HG03066 (cell line): ENCODE results near the gene MCM6.

Experiments used
- ATAC-seq: cut with Tn5 transposase; IDR thresholded peaks from one replicate; pipeline ENCODE4 v1.9.1; 2021; ENCODE audit warnings: low read depth; ENCODE audit not compliant: unreplicated experiment

The MCM6 gene

DNA sequence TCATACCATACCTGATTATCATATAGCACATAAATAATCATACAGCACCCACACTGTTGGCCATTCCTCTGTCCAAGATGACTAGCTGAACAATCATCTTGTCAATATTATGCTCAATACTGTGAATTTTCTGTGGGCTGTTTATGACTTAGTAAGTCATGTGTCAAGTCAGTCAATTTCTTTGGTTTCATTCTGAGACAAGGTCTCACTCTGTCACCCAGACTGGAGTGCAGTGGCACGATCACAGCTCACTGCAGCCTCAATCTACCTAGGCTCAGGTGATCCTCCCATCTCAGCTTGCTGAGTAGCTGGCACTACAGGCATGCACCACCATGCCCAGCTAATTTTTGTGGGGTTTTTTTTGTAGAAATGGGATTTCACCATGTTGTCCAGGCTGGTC lies 5.7 kb downstream of the MCM6 start:
- ATAC-seq: no peak

DNA sequence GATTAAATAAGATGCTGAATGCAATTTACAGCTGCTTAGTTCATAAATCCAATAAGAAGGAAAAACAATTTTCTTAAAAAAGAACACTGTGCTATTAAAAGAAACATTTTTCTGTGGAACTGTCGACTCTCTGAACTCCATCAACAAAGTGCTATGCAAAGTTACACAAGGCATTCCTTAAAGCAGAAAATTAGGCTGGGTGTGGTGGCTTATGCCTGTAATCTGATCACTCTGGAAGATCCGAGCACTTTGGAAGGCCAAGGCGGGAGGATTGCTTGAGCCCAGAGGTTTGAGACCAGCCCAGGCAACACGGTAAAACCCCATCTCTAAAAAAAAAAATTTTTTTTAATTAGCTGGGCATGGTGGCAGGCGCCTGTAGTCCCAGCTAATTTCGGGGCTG lies 13.0 kb downstream of the MCM6 start:
- ATAC-seq: no peak

DNA sequence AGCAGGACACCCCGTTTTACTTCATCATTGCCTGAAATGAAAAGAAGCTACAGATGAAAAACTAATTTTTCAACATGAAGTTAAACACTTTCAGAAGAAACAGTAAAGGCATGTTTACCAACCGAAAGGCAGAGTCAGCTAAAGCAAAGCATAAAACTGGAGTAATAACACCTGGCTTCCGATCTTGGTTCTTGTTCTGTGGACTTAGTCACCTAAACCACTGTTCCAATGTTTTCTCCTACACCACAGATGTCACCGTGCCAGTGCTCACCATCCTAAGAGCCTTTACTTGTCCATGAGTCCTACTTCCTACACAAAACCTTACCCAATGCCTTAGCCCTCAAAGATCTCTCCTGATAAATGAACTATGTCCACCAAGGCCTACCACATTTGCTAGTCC lies 13.5 kb downstream of the MCM6 start:
- ATAC-seq: no peak

DNA sequence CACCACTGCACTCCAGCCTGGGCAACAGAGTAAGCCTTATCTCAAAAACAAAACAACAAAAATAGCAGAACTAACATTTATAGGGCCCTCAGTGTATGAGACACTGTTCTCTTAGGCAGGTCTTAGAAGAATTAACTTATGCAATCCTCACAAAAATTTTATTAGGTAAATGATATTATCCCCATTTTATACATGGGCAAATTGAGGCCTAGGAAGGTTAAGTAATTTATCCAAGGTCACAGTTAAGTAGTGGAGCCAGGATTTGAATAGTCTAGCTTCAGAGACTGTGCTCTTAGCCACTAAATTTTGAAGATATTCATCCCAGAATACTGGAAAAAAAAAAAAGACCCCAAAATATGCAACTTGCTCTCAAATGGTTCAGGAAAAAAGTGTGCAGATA lies 22.8 kb downstream of the MCM6 start:
- ATAC-seq: no peak

DNA sequence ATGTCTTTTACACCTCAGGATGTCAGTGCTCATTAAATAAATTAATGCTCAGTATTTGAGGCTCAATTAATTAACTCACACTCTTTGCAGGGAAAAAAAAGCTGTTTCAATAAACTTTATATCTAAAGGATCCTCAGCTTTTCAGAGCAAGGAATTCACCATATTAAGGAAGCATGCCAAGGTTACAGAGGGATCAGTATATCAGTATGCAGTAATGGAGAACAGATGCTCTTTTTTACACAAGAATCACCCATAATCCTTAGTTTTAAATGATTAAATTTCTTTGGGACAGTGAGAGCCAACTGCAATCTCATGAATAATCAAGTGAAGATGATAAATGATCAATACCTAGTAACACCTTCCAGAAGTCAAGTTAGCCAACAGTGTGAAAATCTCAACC lies 24.4 kb downstream of the MCM6 start:
- ATAC-seq: no peak

DNA sequence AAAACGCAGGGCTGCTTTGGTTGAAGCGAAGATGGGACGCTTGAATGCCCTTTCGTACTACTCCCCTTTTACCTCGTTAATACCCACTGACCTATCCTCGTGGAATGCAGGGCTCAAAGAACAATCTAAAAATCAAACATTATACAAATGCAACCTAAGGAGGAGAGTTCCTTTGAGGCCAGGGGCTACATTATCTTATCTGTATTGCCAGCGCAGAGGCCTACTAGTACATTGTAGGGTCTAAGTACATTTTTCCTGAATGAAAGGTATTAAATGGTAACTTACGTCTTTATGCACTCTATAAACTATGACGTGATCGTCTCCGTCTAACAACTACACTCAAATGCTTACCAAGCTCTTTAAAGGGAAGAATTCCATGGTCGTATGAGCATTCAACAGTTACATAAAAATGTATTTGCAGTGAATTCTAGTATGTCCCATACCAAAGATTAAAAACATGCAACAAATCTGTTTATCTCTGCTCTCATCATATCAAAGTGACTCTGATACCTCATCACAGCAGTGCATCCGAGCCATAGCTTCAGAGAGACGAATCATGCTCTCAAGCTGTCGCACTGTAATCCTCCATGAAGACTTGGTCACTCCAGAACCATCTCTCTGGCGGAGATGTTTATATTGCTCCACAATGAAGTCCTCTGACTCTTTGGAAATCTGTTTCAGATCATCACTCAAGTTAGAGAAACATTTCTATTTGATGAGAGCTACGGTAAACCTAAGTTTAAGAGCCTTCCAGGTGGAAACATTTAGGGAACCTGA lies 25.2 kb downstream of the MCM6 start:
- no peak for ATAC-seq

DNA sequence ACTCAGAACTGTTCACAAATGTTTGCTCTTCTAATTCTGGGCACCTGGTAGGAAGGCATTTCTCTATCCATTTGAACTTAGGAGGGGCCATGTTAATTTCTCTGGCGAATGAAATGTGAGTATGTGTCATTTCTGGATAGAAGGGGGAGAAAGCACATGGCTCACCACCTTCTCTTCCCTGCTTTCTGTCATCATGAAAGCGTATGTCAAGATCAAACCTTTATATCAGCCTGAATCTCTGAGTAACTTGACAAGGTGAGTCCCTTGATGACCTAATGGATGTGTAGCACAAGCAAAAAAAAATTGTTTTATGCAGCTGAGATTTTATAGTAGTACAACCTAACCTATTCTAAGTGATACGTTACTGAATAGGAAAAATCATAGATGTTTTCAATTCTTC lies 27.2 kb downstream of the MCM6 start:
- no peak for ATAC-seq

DNA sequence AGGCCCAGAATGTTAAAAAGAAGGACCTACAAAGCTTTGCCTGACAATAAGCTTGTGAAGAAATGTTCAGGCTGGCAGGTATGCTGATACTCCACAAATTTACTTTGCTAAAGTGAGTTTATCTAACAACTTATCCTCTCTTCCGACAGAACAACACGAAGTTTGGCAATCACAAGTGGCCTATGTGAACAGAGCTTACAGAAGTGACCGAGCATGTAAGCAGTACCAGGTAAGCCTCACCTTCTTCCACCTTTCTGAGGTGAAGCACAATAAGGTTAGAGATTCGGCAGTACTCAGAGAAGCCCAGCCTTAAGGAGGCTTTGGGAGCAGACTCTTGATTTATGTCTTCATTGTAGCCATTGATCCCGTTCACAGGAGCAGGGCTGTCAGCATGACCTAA lies 30.2 kb downstream of the MCM6 start:
- ATAC-seq: no peak

DNA sequence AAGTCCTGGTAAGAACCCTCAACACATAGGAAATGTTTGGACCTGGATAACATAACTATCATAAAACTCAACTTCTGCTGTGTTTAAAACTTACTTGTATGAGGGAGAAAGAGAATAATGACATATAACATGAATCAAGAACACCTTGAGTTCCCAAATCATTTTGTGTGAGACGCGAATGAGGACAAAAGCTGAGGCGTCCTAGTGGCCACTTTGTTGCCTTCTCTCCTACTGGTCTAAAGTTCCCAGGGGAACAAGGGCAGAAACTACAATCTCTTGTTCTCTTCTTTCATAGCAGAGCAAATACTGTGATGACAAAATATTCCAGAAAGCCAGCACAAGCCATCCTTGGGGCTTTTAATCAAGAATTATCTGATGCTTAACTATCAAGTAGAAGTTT lies 31.0 kb downstream of the MCM6 start:
- ATAC-seq: no peak

DNA sequence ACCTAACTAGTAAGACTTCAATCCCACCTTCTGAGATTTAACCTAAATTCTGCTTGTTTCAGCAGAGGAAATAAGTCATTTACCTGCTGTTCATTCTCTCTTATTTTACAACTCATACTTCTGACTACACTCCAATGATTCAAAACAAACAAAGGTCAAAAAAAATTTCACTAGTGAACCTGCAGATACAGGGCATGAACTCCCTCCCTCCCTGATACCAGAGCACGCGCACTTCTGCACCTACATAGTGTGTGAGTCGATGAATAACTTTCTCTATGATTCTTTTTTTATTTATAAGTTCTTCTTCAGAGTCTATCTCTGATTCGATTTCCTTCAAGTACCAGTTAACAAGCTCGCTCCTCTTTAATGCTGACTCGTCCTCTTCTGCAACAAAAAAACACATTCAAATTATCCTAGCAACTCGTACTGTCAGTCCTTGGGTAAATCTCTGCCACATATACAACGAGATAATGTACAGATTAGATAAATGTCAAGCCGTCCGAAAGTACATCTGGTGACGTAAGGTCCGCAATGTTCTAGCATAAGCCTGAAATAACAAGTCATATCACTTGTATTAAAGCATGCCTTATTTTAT lies 31.8 kb downstream of the MCM6 start:
- no peak for ATAC-seq

DNA sequence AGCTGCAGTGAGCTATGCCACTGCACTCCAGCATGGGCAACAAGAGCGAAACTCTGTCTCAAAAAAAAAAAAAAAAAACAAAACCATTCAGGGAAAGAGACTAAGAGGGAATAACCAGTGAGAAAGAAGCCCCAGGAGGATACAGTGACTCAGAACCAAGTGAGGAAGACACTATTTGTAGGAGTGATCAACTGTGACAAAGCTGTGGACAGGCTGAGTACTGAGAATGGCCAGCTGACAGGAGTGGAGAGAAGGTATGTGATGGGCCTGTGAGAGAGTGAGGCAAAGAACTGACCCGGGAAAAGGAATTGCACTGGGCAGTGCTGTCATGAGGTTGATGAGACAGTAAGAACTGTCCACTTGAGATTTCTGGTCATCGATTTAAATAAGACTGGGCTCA lies 32.6 kb downstream of the MCM6 start:
- ATAC-seq: no peak

DNA sequence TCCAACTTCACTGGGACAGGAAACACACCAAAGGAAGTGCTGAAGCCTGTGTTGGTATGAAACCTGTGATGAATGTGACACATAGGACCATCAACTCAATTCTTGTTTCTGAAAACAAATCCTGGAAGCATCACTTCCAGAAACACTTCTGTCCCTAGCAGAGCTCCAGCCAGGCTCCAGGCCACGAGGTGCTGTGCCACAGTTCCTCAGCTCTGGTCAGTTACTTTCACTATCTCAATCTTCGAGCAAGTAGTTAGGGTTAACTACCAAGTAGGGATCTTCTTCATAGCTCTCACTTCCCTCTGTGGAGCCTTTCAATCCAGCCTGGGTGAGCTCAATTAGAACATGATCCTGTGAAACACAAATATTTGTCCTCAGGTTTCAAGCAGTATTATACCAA lies 35.6 kb downstream of the MCM6 start:
- no peak for ATAC-seq

DNA sequence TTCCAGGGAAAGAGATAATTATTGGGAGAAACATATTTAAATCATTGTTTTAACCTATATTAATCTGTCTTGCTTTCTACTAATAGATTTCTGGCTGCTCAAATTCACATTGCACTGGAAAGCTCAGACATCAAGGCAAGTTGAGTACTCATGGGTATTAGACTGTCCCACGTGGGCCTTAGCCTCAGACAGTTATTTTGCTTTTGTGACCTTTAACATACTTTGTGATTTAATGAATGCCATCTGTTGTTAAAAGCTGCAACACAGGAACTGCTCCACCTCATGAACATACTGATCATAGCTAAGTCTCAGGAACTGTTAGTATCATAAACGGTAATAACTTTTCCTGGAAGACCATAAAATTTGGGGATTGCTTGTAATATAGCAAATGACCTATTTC lies 36.5 kb downstream of the MCM6 start:
- ATAC-seq: no peak

DNA sequence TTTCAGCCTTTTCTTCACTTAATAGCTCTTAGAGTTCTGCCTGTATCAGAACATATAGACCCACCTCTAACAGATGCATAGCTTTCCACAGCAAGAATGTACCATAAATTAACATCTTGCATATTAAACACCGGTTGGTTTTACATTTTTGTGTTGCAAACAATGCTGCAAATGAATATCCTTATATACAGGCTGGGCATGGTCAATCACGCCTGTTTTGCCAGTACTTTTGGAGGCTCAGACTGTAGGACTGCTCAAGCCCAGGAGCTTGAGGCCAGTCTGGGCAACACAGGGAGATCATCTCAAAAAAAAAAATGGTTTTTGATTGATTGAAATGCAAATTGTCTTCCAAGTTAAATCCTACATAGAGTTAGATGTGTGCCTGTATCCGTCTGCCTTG lies 37.7 kb downstream of the MCM6 start:
- ATAC-seq: no peak

DNA sequence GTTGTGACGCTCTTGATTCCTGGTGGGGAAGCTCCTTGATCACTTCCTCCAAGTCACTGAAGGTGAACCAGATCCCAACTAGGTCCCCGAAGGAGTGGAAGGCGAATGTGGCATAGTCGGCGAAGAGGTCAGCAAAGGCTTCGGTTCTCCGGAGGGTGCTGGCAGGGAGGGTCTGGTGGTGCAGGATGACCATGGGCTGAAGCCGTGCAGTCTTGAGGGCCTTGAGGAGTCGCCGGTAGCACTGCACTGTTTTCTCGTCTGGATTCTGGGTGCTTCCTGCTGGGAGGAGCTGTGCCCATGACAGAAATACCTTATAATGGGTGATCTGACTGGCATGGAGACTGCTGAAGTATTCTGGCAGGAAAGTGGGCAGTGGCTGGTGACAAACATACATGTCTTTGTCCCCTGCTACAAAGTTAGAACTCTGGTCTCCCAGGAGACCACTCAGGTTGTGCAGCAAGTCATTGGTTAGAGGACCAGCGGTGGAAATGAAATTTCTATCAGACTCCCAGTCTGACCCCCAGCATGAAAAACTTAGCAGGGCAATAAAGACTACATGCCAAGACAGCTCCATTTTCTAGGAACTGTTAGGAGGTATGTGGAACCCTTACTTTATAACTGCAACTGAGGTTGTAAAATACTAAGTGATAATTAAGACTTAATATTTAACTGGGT lies 39.5 kb downstream of the MCM6 start, which contains the start of gene LCT:
Gene LCT (minus strand): TSS at position 589 of the 675 bp plus-strand sequence. CDS start 15 bp downstream, at position 574.
- ATAC-seq: no peak

DNA sequence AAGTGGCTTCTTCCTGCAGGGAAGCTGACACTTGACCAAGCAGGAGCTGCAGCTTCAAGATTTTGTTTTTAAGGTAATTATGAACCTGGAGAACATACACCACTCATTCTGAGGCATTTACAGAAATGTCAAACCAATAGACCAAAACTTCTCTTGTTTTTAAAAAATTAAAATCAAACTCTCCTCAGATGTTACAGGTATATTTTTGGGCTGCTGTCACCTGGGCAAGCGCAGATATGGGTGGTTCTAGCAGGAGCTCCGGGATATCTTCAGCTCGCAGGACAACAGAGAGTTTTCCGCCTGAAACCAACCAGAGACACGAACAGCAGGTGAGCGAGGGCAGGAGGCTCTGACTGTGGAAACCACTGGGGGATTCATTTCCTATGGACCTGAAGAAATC lies 43.4 kb downstream of the MCM6 start:
- no peak for ATAC-seq

DNA sequence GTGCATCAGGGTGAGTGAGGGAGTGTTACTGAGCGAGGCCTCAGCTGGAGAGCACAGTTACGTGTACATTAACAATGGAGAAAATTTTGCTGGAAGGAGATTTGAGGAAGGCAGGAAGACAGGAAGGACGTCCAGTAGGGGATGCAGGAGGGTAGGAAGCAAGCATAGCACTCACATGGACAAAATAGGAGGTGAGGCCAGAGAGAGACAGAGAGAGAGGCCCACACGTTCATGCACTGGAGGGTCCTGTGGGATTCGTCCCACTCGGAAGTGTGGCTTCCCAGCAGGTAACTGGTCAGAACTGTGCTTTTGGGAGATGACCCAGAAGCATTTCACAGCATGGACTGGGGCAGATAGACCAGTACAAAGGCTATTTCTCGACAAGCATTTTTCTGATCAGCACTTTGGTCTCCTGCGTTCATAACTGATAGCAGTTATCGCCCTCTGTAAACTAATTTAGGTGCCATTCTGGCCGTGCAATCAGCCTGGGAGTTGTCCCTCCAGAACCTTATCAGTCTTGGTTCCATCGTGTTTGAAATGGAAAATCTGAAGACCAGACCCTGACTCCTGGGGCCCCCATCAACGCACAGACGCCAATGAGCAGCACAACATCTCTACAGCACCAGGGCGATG lies 44.9 kb downstream of the MCM6 start:
- no peak for ATAC-seq

DNA sequence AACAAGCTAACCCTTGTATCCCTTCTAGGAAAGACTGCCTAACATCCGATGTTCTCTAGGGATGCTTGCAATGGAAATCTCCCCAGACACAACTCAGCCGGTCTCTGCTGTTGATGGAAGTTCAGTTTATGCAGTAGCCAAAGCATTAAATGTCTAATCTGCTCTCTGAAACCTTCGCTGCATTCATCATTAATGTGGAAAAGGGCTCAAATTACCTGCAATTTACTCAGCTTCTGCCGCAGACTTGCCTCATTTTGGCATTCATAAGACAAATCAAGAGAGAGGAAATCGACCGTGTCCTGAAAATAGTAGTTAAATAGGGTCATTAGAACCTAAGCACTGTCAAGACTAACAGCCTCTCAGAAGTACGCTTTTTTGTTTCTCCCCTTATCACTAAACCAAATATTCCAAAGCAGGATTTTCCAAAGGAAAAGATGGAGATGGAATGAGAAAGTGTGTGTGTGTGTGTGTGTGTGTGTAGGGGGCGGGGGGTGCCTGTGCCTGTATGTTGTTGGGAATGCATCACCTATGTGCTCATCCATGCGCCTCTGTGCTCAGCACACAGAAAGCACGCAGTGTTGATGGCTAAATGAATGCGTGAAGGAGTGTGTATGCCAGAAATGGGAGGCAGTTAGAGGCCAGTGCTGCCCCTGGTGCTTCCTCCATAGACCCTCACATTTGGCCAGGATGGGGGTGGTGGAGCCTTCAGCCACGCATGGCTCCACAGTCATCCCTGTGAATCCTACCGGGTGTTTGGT lies 46.7 kb downstream of the MCM6 start:
- no peak for ATAC-seq

DNA sequence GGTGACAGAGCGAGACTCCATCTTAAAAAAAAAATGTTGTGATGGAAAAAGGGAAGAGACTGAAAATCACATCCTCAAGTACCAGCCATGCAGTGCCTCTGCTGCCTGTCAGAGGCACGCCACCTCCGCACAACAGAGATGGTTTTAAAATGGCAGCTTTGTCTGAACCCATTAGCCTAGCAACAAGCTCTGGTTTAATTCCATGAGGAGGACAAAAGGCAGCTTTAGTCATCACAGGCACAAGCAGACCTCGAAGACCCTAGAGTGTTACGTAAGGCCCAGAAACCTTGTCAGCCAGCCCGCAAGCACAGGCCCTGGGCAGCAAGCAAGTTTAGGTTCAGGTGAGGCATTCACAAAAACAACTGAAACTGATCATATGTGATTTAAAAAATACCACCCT lies 49.7 kb downstream of the MCM6 start:
- ATAC-seq: no peak

DNA sequence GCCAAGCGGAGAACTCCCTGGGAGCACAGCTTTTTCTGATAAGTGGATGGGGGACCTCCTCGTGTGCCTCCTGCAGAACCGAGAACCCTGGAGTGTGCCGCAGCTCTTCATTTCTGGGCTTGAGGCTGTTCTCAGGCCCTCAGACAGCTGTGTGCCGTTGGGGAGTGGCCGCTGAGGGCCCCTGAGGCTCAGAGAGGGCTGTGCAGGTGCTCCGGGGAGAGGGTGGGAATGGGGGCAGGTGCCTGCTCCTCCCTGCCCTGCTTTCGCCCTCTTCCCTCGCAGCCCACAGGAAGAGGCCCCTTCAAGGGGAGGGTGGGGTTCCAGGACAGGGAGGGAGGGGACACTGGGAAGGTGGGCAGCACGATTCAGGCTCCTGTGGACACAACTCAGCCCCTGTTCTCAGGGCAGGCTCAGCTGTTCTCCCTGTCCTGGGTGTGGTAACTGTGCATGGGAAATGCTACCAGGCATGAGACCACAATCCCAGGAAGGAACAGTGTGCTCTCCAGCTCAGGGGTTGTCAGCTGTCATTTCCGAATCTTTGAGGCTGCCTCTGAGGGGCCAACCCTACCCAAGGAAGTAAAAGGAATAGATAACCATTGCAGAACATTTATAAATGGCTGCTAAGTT lies 50.6 kb downstream of the MCM6 start:
- no peak for ATAC-seq
